ENCODE measurements around the gene ATP12A.

- no peak for TF ChIP-seq POLR2AphosphoS5 (IDR thresholded peaks at IDR 0.05; ENCODE audit: low read depth, low read length)
- no peak for TF ChIP-seq SIN3A (IDR thresholded peaks at IDR 0.05; ENCODE audit: borderline replicate concordance, insufficient read depth, low read length)
- no peak for TF ChIP-seq REST (IDR thresholded peaks at IDR 0.05; ENCODE audit: insufficient read depth in 1 of 2, low read depth in 2 of 2, low read length in 2 of 2)
These were observed 79.0 kb downstream of the ATP12A start for GRCh38 chr13:24759197-24759596.

Measured in PFSK-1 (cell line).